LNCaP clone FGC (cell line): ENCODE results near the gene ANO2.

Experiments
- DNase-seq: peaks from one replicate; pipeline ENCODE4 v3.0.0-alpha.2; 2011; ENCODE audit warnings: low read depth
- H3K4me3 ChIP-seq: 2 replicates; pipeline ENCODE4 v1.5.1; 2011; ENCODE audit warnings: mild to moderate bottlenecking, low read depth, low read length, control low read depth
- TF ChIP-seq, protein P1 (sequence below): IDR thresholded peaks from 2 replicates; pipeline ENCODE4 v1.5.1; 2012; ENCODE audit warnings: mild to moderate bottlenecking; ENCODE audit not compliant: control insufficient read depth, insufficient read depth; ENCODE audit errors: extremely low read depth

Gene ANO2

DNA sequence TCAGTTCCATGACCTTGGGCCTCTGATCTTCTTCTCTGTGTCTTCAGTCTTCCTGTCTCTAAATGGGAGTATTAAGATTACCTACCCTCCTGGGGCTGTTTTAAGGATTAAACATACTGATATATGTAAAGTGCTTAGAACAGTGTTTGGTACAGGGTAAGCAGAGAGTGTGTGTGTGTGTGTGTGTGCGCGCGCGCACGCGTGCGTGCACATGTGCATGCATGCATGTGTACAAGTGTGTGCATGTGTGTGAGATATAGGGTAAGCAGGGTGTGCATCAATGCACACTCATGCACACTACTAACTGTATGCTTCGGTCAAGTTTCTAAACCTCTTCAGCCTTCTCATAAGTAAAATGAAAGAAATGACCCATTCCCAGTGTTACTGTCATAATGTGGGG lies 316.6 kb downstream of the ANO2 start:
- TF ChIP-seq, protein P1, sequence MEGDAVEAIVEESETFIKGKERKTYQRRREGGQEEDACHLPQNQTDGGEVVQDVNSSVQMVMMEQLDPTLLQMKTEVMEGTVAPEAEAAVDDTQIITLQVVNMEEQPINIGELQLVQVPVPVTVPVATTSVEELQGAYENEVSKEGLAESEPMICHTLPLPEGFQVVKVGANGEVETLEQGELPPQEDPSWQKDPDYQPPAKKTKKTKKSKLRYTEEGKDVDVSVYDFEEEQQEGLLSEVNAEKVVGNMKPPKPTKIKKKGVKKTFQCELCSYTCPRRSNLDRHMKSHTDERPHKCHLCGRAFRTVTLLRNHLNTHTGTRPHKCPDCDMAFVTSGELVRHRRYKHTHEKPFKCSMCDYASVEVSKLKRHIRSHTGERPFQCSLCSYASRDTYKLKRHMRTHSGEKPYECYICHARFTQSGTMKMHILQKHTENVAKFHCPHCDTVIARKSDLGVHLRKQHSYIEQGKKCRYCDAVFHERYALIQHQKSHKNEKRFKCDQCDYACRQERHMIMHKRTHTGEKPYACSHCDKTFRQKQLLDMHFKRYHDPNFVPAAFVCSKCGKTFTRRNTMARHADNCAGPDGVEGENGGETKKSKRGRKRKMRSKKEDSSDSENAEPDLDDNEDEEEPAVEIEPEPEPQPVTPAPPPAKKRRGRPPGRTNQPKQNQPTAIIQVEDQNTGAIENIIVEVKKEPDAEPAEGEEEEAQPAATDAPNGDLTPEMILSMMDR, result no peak
- no peak for DNase-seq
- no peak overlapping the region for H3K4me3 ChIP-seq

DNA sequence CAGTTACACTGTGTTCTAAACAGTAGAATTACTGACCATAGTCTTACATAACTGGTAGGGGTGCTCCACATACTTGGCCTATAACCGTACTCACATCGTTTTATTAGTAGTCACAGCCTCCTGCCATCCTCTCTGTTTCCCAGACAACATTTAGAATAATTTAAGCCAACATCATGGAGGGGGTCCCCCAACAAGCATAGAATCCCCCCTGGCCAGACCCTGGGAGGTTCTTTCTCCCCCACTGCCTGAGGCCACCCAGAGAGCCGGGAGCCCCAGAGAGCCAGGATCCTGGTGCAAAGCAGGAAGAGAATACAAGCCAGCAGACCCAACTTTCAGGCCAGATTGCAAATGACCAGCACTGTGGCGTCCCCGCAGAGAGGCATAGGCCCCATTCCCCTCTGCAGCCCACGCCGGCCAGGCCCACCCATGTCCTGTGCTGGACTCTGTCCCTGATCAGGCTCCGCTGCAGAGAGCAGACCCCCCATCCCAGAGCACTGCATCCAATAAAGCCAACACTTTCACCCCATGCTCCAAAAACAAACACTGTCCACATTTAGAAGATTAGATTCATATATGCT lies 317.9 kb downstream of the ANO2 start:
- DNase-seq, result no peak
- H3K4me3 ChIP-seq, result no peak overlapping the region
- TF ChIP-seq, protein P1, result no peak

DNA sequence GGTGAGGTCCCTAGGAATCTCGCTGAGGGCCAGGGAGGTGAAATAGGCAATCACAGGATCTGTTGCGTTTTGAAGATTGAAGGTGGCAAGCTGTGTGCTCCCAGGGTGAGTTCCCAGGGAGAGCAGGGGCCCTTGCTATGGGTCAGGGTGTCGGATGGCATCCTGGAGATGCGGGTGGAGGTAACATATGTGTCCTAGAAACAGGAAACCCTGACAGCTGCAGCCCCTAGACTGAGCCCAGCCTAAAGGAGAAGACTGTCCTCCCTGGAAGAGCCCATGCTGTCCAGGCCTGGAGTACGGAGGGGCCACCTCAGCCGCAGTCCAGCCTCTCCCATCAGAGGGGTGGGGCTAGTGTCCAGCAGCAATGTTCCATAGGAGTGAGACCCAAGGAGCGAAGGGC lies 318.9 kb downstream of the ANO2 start:
- no peak overlapping the region for H3K4me3 ChIP-seq
- DNase-seq, result no peak
- TF ChIP-seq, protein P1, result no peak

DNA sequence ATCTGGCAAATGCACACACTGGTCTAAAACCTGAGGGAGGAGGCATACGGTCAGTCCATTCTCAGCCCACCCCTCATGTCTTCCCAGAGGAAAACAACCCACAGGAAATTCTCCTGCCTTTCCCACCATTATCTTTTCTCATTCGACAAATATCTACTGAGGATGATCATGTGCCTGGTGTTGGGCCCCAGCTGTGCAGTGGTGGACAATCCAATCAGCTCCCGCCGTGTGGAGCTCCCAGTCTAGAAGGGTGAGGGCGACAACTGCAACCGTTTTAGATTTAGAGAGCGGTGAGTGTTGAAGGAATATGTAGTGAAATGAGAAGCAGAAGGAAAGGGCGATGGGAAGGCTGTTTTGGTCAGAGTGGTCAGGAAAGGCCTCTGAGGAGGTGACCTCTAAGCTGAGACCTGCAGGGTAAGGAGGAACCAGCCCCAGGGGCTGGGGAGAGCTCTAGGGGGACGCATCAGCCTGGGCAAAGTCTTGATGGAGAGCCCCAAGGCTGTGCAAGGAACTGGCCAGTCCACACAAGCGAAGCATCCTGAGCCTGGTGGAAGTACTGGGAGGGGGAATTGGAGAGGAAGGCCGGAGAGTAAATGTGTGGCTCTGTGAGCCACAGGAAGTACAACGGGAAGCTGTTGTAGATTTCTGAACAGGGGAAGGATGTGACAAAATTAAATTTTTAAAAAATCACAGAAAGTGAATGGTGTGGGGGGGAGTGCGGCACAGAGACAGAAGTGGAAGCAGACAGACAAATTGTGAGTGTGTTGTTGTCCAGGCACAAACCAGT lies 320.4 kb downstream of the ANO2 start:
- DNase-seq, result no peak
- no peak overlapping the region for H3K4me3 ChIP-seq
- TF ChIP-seq, protein P1, result no peak

DNA sequence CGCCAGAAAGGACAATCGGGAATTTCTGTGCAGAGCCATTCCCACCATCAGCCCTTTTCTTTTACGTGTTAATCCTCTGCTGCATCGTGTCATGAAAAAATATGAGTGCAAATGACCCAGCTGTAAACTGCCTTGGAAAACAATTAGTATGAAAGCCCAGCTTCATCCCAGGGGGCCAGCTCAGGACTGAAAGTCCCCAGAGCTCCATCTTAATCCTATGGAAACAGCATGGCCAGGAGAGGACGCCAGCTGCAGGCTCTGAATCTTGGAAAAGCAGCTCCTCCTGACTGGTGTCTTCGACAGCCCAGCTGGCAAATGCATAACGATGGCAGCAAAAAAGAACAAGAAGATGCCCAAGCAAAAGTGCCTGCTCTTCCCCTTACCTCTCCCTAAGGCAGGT lies 321.6 kb downstream of the ANO2 start:
- DNase-seq, result no peak
- H3K4me3 ChIP-seq, result no peak overlapping the region
- TF ChIP-seq, protein P1, result no peak

DNA sequence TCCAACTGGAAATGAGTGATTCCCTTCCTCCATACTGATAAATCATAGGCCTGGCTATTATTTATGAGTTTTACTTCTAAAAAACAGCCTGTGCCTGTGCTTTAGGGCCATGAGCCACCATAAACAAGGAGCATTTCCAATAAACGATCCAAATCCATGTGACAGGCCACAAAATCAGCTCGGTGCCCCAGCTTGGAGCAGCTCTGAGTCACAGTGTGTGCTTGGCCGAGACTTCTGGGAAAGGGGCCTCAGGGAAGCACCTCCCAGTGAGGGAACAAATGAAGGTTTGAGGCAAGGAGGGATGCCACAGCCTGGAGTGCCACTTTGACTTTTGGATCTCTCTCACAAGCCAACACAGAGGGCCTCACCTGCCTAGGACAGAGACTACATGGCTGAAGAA lies 322.8 kb downstream of the ANO2 start:
- TF ChIP-seq, protein P1, result no peak
- DNase-seq, result no peak
- no peak overlapping the region for H3K4me3 ChIP-seq
